Erythroblast (primary cell): ENCODE measurements around the gene TBPL1.

Experiments
- GATA1 ChIP-seq: IDR thresholded peaks from 2 replicates; pipeline ENCODE4 v1.6.1; 2011; ENCODE audit warnings: low read depth, mild to moderate bottlenecking, control low read depth, low read length, moderate library complexity
- POLR2A ChIP-seq: IDR thresholded peaks from 2 replicates; pipeline ENCODE4 v1.6.1; 2011; ENCODE audit warnings: mild to moderate bottlenecking, low read length

DNA sequence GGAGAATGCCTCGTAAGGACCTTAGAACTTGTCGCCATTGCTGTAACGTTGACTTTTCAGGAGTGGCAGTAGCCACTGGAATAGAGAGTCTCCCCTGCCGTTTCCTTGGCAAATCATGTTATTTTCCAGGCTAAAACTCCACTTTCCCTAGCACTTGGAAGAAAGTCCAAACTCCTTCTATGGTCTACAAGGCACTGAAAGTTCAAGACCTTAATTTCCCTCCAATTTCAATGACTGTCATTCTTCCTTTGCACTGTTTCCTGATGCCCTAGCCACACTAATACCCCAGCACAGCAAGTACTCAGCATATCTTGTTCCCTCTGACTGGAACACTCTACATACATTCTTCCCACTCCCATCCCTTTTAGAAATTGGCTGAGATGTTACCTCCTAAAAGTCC, 1.8 kb upstream of the TBPL1 start:
- TF ChIP-seq POLR2A (no peak), GATA1 (no peak)
